HepG2 (cell line): ENCODE results near the gene GH2. TPM values are rescaled to one million over a fixed set of nuclear protein-coding genes. Genes with fewer than 3 reads are reported as not detected.

ENCODE experiments used
- BCL3 ChIP-seq: sonication (generic); formaldehyde crosslinking; IDR thresholded peaks from 2 replicates; pipeline ENCODE4 v1.5.1; 2020; ENCODE audit warnings: mild to moderate bottlenecking, missing genetic modification reagents, moderate library complexity
- FOSL2 ChIP-seq: sonication (generic); formaldehyde crosslinking; IDR thresholded peaks from 2 replicates; pipeline ENCODE4 v1.4.0; 2020; ENCODE audit warnings: missing genetic modification reagents
- GATAD2A ChIP-seq: IDR thresholded peaks from 2 replicates; pipeline ENCODE4 v1.6.1; 2016
- HOXA5 ChIP-seq: sonication (generic); formaldehyde crosslinking; IDR thresholded peaks from 2 replicates; pipeline ENCODE4 v1.4.0; 2020; ENCODE audit warnings: missing genetic modification reagents
- NFYB ChIP-seq: sonication (generic); formaldehyde crosslinking; IDR thresholded peaks from 2 replicates; pipeline ENCODE4 v1.4.0; 2020; ENCODE audit warnings: missing genetic modification reagents
- PCBP1 ChIP-seq: fragments of 200-400 bp; formaldehyde crosslinking; IDR thresholded peaks from 2 replicates; pipeline ENCODE4 v1.6.1; 2017; ENCODE audit warnings: mild to moderate bottlenecking, low read depth, low read length, borderline replicate concordance
- PHB2 ChIP-seq: fragments of 450-650 bp; IDR thresholded peaks from 2 replicates; pipeline ENCODE4 v1.6.1; 2018; ENCODE audit not compliant: partially characterized antibody
- SATB2 ChIP-seq: sonication (generic); formaldehyde crosslinking; IDR thresholded peaks from 2 replicates; pipeline ENCODE4 v1.5.0; 2020; ENCODE audit warnings: missing genetic modification reagents
- TBX3 ChIP-seq: fragments of 450-650 bp; IDR thresholded peaks from 2 replicates; pipeline ENCODE4 v1.6.1; 2017; ENCODE audit warnings: antibody characterized with exemption, mild to moderate bottlenecking, inconsistent platforms, borderline replicate concordance
- TCF12 ChIP-seq, 2 experiments: fragments of 450-650 bp in 1 of 2; sonication (generic) in 1 of 2; formaldehyde crosslinking in 1 of 2; IDR thresholded peaks; 2 replicates each; pipeline versions ENCODE4 v1.6.1 to v1.8.0; 2017 to 2022; ENCODE audit warnings: antibody characterized with exemption in 1 of 2, mild to moderate bottlenecking in 1 of 2, missing genetic modification reagents in 1 of 2, moderate library complexity in 1 of 2
- TEAD3 ChIP-seq: optimal IDR thresholded peaks from 2 replicates; pipeline ENCODE3; 2016; ENCODE audit warnings: borderline replicate concordance
- ZFP1 ChIP-seq: IDR thresholded peaks from 2 replicates; pipeline ENCODE4 v1.6.1; 2016
- ZNF430 ChIP-seq: sonication (generic); formaldehyde crosslinking; IDR thresholded peaks from 2 replicates; pipeline ENCODE4 v1.9.0; 2021; ENCODE audit warnings: mild to moderate bottlenecking, missing genetic modification reagents
- ZNF550 ChIP-seq: sonication (generic); formaldehyde crosslinking; IDR thresholded peaks from 2 replicates; pipeline ENCODE4 v1.4.0; 2020; ENCODE audit warnings: mild to moderate bottlenecking, missing genetic modification reagents, borderline replicate concordance
- ZNF552 ChIP-seq: sonication (generic); formaldehyde crosslinking; IDR thresholded peaks from 2 replicates; pipeline ENCODE4 v1.9.0; 2022; ENCODE audit warnings: missing genetic modification reagents, mild to moderate bottlenecking, borderline replicate concordance
- ZNF709 ChIP-seq: sonication (generic); formaldehyde crosslinking; IDR thresholded peaks from 2 replicates; pipeline ENCODE4 v1.5.0; 2020; ENCODE audit warnings: mild to moderate bottlenecking, missing genetic modification reagents
- ZNF775 ChIP-seq: sonication (generic); formaldehyde crosslinking; IDR thresholded peaks from 2 replicates; pipeline ENCODE4 v1.4.0; 2020; ENCODE audit warnings: missing genetic modification reagents, mild to moderate bottlenecking, moderate library complexity, borderline replicate concordance
- polyA plus RNA-seq, 8 experiments: library from polyadenylated mRNA; depleted of rRNA in 3 of 8; stranded (reverse) in 7 of 8; unstranded in 1 of 8; fragments of >200 nt; fragmentation: Illumina TruSeq in 4 of 8; extraction: Trizol in 4 of 8; gene quantifications; 2 replicates each; pipeline versions ENCODE4 v1.2.1 to v1.2.3, GENCODE V29; 2011 to 2016; ENCODE audit warnings: low read depth in 4 of 8, missing spikeins in 1 of 8, mixed read lengths in 1 of 8; ENCODE audit not compliant: insufficient read depth in 1 of 8
- total RNA-seq, 5 experiments: library from RNA; depleted of rRNA; stranded (reverse); fragments of >200 nt; fragmentation: Illumina TruSeq; extraction: Trizol; gene quantifications; 2 replicates each; pipeline ENCODE4 v1.2.3, GENCODE V29; 2016; ENCODE audit warnings: low read depth in 1 of 5
- TF ChIP-seq, protein P1 (sequence below): sonication (generic); formaldehyde crosslinking; IDR thresholded peaks from 2 replicates; pipeline ENCODE4 v1.5.0; 2020; ENCODE audit warnings: missing genetic modification reagents
- TF ChIP-seq, protein P2 (sequence below): sonication (generic); formaldehyde crosslinking; IDR thresholded peaks from 2 replicates; pipeline ENCODE4 v1.8.0; 2022; ENCODE audit warnings: mild to moderate bottlenecking, missing genetic modification reagents, moderate library complexity
- TF ChIP-seq, protein P3 (sequence below): sonication (generic); formaldehyde crosslinking; IDR thresholded peaks from 2 replicates; pipeline ENCODE4 v1.8.1; 2022; ENCODE audit warnings: low read depth, mild to moderate bottlenecking, missing genetic modification reagents

GH2 gene
- total and polyA plus RNA-seq, 2 of the 13 experiments (the other 11 are each of a cell fraction or from before 2014, with no cell fraction given) = not detected

DNA sequence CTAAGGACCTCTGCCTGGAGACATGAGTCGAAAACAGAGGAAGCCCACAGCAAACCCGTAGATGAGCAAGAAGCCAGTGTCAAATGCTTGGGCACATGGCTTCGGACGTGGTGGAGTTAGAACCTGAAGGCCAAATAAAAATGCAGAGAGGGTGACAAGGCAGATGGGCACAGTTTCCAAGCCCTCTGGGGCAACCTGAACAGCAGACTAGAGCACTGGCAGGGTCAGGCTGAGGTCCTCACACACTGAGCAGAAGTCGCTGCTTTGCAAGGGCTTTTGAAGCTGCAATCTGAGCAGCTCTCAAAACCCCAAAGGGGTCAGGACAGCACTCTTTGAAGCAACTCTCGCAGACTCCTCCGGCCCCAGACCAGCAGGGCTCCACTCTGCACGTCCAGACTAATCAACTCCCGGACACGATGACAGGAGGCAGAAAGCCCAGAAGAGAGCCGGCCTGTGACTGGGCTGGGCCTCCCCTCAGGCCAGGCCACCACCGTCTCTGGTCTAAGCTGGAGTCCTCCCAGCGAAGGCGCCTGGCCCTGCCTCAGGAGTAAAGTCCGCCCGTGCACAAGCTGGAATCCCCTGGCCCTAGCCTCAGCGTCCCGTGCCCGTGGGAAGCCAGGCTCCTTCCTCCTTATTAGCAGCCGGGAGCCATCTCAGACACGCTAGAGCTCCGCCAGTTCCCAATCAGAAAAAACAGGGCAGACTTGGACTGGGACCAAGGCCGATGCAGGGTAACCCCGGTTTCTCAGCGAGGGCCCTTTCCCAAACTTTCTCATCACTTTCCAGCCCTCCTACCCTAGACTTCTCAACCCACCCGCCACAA lies 40.2 kb downstream of the GH2 start (continued):
- TF ChIP-seq, protein P1, sequence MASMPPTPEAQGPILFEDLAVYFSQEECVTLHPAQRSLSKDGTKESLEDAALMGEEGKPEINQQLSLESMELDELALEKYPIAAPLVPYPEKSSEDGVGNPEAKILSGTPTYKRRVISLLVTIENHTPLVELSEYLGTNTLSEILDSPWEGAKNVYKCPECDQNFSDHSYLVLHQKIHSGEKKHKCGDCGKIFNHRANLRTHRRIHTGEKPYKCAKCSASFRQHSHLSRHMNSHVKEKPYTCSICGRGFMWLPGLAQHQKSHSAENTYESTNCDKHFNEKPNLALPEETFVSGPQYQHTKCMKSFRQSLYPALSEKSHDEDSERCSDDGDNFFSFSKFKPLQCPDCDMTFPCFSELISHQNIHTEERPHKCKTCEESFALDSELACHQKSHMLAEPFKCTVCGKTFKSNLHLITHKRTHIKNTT (CRISPR knock-in tag) = no peak
- 0 out of 2 replicates have a peak, but pooled peaks have one; percentile 45 for TF ChIP-seq ZNF550 (CRISPR knock-in tag)
- TF ChIP-seq BCL3 = peak; percentile 82; the same call in 1 of the 2 replicates
- no peak for TF ChIP-seq FOSL2 (CRISPR knock-in tag)
- TF ChIP-seq HOXA5 (CRISPR knock-in tag) = no peak; the same call in 1 of the 2 replicates
- TF ChIP-seq PCBP1 = no peak
- 0 out of 2 replicates have a peak, but pooled peaks have one; percentile 69 for TF ChIP-seq ZNF430
- TF ChIP-seq TBX3 = no peak
- no peak for TF ChIP-seq ZFP1
- TF ChIP-seq, protein P2, sequence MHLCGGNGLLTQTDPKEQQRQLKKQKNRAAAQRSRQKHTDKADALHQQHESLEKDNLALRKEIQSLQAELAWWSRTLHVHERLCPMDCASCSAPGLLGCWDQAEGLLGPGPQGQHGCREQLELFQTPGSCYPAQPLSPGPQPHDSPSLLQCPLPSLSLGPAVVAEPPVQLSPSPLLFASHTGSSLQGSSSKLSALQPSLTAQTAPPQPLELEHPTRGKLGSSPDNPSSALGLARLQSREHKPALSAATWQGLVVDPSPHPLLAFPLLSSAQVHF (CRISPR knock-in tag) = no peak
- no peak for TF ChIP-seq ZNF709 (CRISPR knock-in tag)
- TF ChIP-seq, protein P3, sequence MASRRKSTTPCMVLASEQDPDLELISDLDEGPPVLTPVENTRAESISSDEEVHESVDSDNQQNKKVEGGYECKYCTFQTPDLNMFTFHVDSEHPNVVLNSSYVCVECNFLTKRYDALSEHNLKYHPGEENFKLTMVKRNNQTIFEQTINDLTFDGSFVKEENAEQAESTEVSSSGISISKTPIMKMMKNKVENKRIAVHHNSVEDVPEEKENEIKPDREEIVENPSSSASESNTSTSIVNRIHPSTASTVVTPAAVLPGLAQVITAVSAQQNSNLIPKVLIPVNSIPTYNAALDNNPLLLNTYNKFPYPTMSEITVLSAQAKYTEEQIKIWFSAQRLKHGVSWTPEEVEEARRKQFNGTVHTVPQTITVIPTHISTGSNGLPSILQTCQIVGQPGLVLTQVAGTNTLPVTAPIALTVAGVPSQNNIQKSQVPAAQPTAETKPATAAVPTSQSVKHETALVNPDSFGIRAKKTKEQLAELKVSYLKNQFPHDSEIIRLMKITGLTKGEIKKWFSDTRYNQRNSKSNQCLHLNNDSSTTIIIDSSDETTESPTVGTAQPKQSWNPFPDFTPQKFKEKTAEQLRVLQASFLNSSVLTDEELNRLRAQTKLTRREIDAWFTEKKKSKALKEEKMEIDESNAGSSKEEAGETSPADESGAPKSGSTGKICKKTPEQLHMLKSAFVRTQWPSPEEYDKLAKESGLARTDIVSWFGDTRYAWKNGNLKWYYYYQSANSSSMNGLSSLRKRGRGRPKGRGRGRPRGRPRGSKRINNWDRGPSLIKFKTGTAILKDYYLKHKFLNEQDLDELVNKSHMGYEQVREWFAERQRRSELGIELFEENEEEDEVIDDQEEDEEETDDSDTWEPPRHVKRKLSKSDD (CRISPR knock-in tag) = no peak
- TF ChIP-seq GATAD2A (CRISPR knock-in tag) = no peak
- no peak for TF ChIP-seq PHB2
- no peak for TF ChIP-seq TCF12 (IDR thresholded peaks at IDR 0.05)
- no peak for TF ChIP-seq TCF12 (CRISPR knock-in tag; IDR thresholded peaks at IDR 0.05)
- no peak for TF ChIP-seq NFYB (CRISPR knock-in tag)
- 0 out of 2 replicates have a peak, but pooled peaks have one; percentile 30 for TF ChIP-seq SATB2 (CRISPR knock-in tag)
- TF ChIP-seq ZNF775 = no peak
- peak; percentile 46 for TF ChIP-seq TEAD3
- no peak for TF ChIP-seq ZNF552 (CRISPR knock-in tag)
